SH-SY5Y (cell line): ENCODE results near the gene SMIM33.

Experiments
- GATA2 ChIP-seq: IDR thresholded peaks from 2 replicates; pipeline ENCODE4 v1.6.1; 2011; ENCODE audit warnings: mild to moderate bottlenecking, low read depth, low read length
- GATA3 ChIP-seq: IDR thresholded peaks from 2 replicates; pipeline ENCODE4 v1.6.1; 2011; ENCODE audit warnings: low read depth, mild to moderate bottlenecking, low read length, moderate library complexity

GRCh38 chr5:139514486-139514856 is 43.7 kb downstream of the SMIM33 start:
- TF ChIP-seq GATA3 (no peak), GATA2 (no peak)
